K562 (cell line): ENCODE results near the gene MYO1D. TPM values are rescaled to one million over a fixed set of nuclear protein-coding genes. Genes with fewer than 3 reads are reported as not detected.

ENCODE experiments used
- ATAC-seq: fragments of 200-7000 bp; cut with Tn5 transposase; 3 replicates; pipeline ENCODE4 v1.9.1; 2020; ENCODE audit warnings: moderate library complexity
- BruUV-seq: library from RNA; stranded (reverse); fragments of 400-500 nt; replicated peaks from 2 replicates; lab custom pipeline; 2021; lab: Mats Ljungman, UMichigan
- CTCF ChIA-PET: fragments of 300-600 bp; formaldehyde crosslinking; extraction: SDS; loops from one replicate; lab custom pipeline; 2021; ENCODE audit warnings: low intra/inter-chr PET ratio; lab: Yijun Ruan, JAX
- POLR2A ChIA-PET: fragments of 300-600, 350-650 bp; sonication (Branson Sonifier 250); formaldehyde crosslinking; extraction: SDS; loops from one replicate; lab custom pipeline; 2021; ENCODE audit warnings: antibody characterized with exemption, inconsistent platforms; lab: Yijun Ruan, JAX
- DNase-seq, 4 experiments: peaks; one replicate each; pipeline versions ENCODE4 v3.0.0 to v3.0.0-alpha.2; 2011 to 2018; ENCODE audit warnings: low spot score in 3 of 4, mixed read lengths in 3 of 4; ENCODE audit errors: extremely low read depth in 1 of 4
- FAIRE-seq: peaks from 2 replicates; lab custom pipeline; 2011; peaks lifted over from hg19 to GRCh38; lab: Jason Lieb, UNC
- H2AFZ ChIP-seq: 2 replicates; pipeline ENCODE4 v1.6.0; 2011; ENCODE audit warnings: low read depth, low read length, control low read depth, inconsistent platforms
- H3K27ac ChIP-seq: fragments of 200-600 bp; 3 replicates; pipeline ENCODE4 v1.8.0; 2011; ENCODE audit warnings: low read depth, mild to moderate bottlenecking, control low read depth, inconsistent platforms, low read length, moderate library complexity, mixed read lengths; ENCODE audit errors: extremely low read depth
- H3K27me3 ChIP-seq, 2 experiments: fragments of 300-600 bp in 1 of 2; 2 replicates in 1 of 2; 3 replicates in 1 of 2; pipeline versions ENCODE4 v1.6.0 to v1.8.0; 2011; ENCODE audit warnings: inconsistent platforms in 2 of 2, low read length in 2 of 2, mild to moderate bottlenecking in 1 of 2, mixed read lengths in 1 of 2, moderate library complexity in 1 of 2; ENCODE audit not compliant: control insufficient read depth in 2 of 2, insufficient read depth in 2 of 2
- H3K36me3 ChIP-seq: fragments of 300-600 bp; 3 replicates; pipeline ENCODE4 v1.8.0; 2011; ENCODE audit warnings: mild to moderate bottlenecking, low read length, inconsistent platforms; ENCODE audit not compliant: control insufficient read depth, insufficient read depth
- H3K4me1 ChIP-seq, 2 experiments: fragments of 200-600 bp in 1 of 2; replicated peaks in 1 of 2; 2 replicates in 1 of 2; 3 replicates in 1 of 2; pipeline versions ENCODE4 v1.5.1 to v1.8.0; 2011; ENCODE audit warnings: inconsistent platforms in 2 of 2, low read length in 2 of 2, mild to moderate bottlenecking in 1 of 2, mixed read lengths in 1 of 2, moderate library complexity in 1 of 2; ENCODE audit not compliant: control insufficient read depth in 2 of 2, insufficient read depth in 2 of 2
- H3K4me2 ChIP-seq: 2 replicates; pipeline ENCODE4 v1.6.1; 2011; ENCODE audit warnings: low read length, control low read depth, inconsistent platforms, mixed read lengths; ENCODE audit not compliant: insufficient read depth
- H3K4me3 ChIP-seq: fragments of 200-600 bp; sonication (generic), shearing (Covaris generic); 2 replicates; pipeline ENCODE4 v1.5.1; 2016; ENCODE audit warnings: control low read depth, inconsistent platforms
- H3K79me2 ChIP-seq: fragments of 200-600 bp; 3 replicates; pipeline ENCODE4 v1.8.0; 2011; ENCODE audit warnings: low read length, inconsistent platforms; ENCODE audit not compliant: control insufficient read depth, insufficient read depth
- H3K9ac ChIP-seq, 2 experiments: 2 replicates each; pipeline versions ENCODE4 v1.6.0 to v1.6.1; 2011; ENCODE audit warnings: low read depth in 2 of 2, low read length in 2 of 2, control low read depth in 1 of 2, inconsistent platforms in 1 of 2, mild to moderate bottlenecking in 1 of 2, mixed read lengths in 1 of 2; ENCODE audit not compliant: insufficient read depth in 1 of 2
- H3K9me1 ChIP-seq: one replicate; pipeline ENCODE4 v1.6.0; 2011; ENCODE audit warnings: inconsistent platforms, mild to moderate bottlenecking, low read length, moderate library complexity; ENCODE audit not compliant: control insufficient read depth, insufficient read depth
- H3K9me3 ChIP-seq: replicated peaks from 2 replicates; pipeline ENCODE4 v1.5.1; 2011; ENCODE audit warnings: low read depth, low read length, inconsistent platforms; ENCODE audit not compliant: control insufficient read depth, insufficient read depth
- H4K20me1 ChIP-seq: replicated peaks from 2 replicates; pipeline ENCODE4 v1.6.1; 2011; ENCODE audit warnings: low read length, inconsistent platforms, mixed read lengths; ENCODE audit not compliant: control insufficient read depth, insufficient read depth
- BDP1 ChIP-seq: IDR thresholded peaks from 3 replicates; pipeline ENCODE4 v1.6.1; 2011; ENCODE audit not compliant: insufficient read length, insufficient read depth
- HDAC8 ChIP-seq: fragments of 450-650 bp; IDR thresholded peaks from 2 replicates; pipeline ENCODE4 v1.6.1; 2016; ENCODE audit warnings: mild to moderate bottlenecking, missing genetic modification characterization, moderate library complexity, missing compliant biosample characterization
- LEF1 ChIP-seq: fragments of 450-650 bp; IDR thresholded peaks from 2 replicates; pipeline ENCODE4 v1.6.1; 2016; ENCODE audit warnings: mild to moderate bottlenecking
- NELFE ChIP-seq: IDR thresholded peaks from 2 replicates; pipeline ENCODE4 v1.6.1; 2011; ENCODE audit warnings: mild to moderate bottlenecking; ENCODE audit not compliant: insufficient read depth, insufficient read length
- STAT5A ChIP-seq: IDR thresholded peaks from 2 replicates; pipeline ENCODE4 v1.6.1; 2012; ENCODE audit warnings: low read length, inconsistent platforms, borderline replicate concordance
- TAF9B ChIP-seq: fragments of 450-650 bp; IDR thresholded peaks from 2 replicates; pipeline ENCODE4 v1.6.1; 2018; ENCODE audit warnings: mild to moderate bottlenecking; ENCODE audit not compliant: partially characterized antibody
- ZBTB1 ChIP-seq: sonication (generic); formaldehyde crosslinking; IDR thresholded peaks from 2 replicates; pipeline ENCODE4 v1.8.1; 2023; ENCODE audit warnings: missing genetic modification reagents, low read depth, mild to moderate bottlenecking, borderline replicate concordance
- ZNF224 ChIP-seq: sonication (generic); formaldehyde crosslinking; IDR thresholded peaks from 2 replicates; pipeline ENCODE4 v1.8.0; 2022; ENCODE audit warnings: mild to moderate bottlenecking, missing genetic modification reagents
- WGBS: fragments of 100-300 bp; shearing (Covaris generic); methylation state at CpG from one replicate; pipeline ENCODE4 v1.1.6; 2016; ENCODE audit warnings: low coverage, mixed read lengths; ENCODE audit not compliant: insufficient coverage; ENCODE audit errors: missing lambda C conversion rate; 5-methylcytosine and 5-hydroxymethylcytosine counted together
- in situ Hi-C: fragments of 300-500 bp; cut with MboI; formaldehyde crosslinking; loops from 4 replicates; pipeline ENCODE4 v1.15.0; 2018; ENCODE audit warnings: inconsistent platforms, mixed read lengths
- intact Hi-C: fragments of 100-400 bp; cut with micrococcal nuclease; formaldehyde crosslinking; loops from 2 replicates; pipeline ENCODE4 v1.14.2; 2022
- polyA plus RNA-seq, 8 experiments: library from polyadenylated mRNA; depleted of rRNA in 4 of 8; stranded (reverse) in 5 of 8; unstranded in 3 of 8; fragments of >200 nt; fragmentation: Nextera tagmentation in 2 of 8; fragmentation: Illumina TruSeq in 1 of 8; extraction: Ambion mirVana in 2 of 8; extraction: Trizol in 1 of 8; gene quantifications; 2 replicates each; pipeline versions ENCODE4 v1.2.1 to v1.2.3, GENCODE V29; 2011 to 2014; ENCODE audit warnings: inconsistent platforms in 1 of 8, missing spikeins in 1 of 8
- total RNA-seq, 7 experiments: library from RNA; depleted of rRNA in 6 of 7; stranded (reverse); fragments of >200 nt in 6 of 7; fragmentation: Illumina TruSeq in 2 of 7; extraction: Trizol in 2 of 7; gene quantifications; 2 replicates each; pipeline versions ENCODE4 v1.2.1 to v1.2.3, GENCODE V29; 2011 to 2021; ENCODE audit warnings: low replicate concordance in 1 of 7
- TF ChIP-seq, protein P1 (sequence below): fragments of 250-450 bp; sonication (Bioruptor Pico); IDR thresholded peaks from 2 replicates; pipeline ENCODE4 v1.4.0; 2020; ENCODE audit warnings: mild to moderate bottlenecking
- TF ChIP-seq, protein P2 (sequence below): fragments of 250-450 bp; sonication (Bioruptor Pico); IDR thresholded peaks from 2 replicates; pipeline ENCODE4 v1.9.0; 2021; ENCODE audit warnings: mild to moderate bottlenecking, inconsistent platforms
- TF ChIP-seq, protein P3 (sequence below): IDR thresholded peaks from 2 replicates; pipeline ENCODE4 v1.6.1; 2011; ENCODE audit warnings: borderline replicate concordance, low read depth, mild to moderate bottlenecking, moderate library complexity, low read length; ENCODE audit not compliant: insufficient read depth, poor library complexity, severe bottlenecking

The MYO1D gene
- total and polyA plus RNA-seq, 9 of the 15 experiments (the other 6 are each of a cell fraction or from before 2014, with no cell fraction given): 2.1 to 71.2 (median 45.4) TPM

DNA sequence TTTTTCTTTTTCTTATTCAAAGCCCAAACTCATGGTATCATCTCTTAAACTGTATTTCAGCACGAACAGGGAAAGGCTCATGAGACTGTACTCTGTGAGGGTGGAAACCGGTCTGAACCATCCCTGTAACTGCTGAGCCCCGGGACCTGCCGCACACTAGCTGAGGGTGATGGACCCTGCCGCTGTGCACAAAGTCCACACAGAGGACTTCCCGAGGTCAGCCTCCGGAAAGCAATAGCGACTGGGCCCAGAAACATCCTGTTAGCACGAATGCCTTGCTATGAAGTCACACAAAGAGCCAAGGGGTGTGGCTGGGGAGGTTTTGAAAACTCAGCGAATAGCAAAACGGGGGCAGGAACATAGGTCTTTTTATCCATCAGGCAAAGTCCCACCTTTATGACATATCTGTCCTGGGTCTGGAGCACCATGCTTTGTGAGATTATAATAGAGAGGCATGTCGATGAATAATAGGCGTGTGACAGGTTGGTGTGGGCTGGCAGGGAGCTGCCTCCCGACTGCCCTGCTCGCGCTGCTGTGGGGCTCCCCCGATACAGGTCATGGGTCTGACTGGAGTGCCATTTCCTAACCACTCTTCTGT is 356.7 kb downstream of the MYO1D start (continued):
- TF ChIP-seq, protein P1, sequence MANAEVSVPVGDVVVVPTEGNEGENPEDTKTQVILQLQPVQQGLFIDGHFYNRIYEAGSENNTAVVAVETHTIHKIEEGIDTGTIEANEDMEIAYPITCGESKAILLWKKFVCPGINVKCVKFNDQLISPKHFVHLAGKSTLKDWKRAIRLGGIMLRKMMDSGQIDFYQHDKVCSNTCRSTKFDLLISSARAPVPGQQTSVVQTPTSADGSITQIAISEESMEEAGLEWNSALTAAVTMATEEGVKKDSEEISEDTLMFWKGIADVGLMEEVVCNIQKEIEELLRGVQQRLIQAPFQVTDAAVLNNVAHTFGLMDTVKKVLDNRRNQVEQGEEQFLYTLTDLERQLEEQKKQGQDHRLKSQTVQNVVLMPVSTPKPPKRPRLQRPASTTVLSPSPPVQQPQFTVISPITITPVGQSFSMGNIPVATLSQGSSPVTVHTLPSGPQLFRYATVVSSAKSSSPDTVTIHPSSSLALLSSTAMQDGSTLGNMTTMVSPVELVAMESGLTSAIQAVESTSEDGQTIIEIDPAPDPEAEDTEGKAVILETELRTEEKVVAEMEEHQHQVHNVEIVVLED (CRISPR knock-in tag): no peak
- no peak for TF ChIP-seq STAT5A

DNA sequence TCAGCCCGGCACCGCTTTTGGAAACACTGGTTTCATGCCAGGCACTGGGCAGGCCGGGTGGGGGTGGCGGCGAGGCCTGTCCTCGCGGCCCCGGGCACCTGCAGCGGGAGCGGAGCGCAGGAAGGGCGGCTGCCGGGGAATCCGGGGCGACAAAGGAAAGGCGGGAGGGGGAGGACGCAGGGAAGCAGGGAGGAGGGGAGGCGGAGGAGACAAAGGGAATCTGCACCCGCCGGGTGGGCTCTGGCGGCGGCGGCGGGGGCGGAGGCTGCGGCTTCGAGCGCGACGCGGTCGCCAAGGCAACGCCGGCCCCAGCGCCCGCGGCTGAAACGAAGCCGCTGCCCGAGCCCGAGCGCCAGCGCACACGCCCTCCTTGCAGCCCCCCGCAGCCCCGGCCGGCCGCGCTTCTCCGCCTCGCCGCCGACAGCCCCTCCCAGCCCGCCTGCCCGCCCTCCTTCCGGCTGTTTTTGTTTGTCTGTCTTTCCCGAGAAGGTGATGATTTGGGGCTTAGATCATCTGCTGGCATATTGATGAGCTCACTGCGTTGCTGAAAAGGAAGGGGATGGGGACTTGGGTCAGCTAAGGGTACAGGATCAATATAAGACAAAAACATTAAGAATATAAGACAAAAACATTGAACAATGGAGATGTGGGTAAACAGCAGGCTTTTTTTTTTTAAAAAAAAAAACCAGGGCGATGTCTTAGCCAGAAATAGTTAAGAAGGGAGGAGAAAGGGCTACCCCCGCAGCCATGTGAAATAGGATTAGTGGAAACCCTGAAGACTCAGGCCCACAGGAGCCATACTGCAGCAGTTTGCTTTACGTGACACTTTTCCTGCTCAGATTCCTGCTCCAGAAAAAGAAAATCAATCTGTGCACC is 357.5 kb downstream of the MYO1D start:
- BruUV-seq: no TSS peak
- DNase-seq (no peak), FAIRE-seq (no peak), ATAC-seq (no peak)
- Histone ChIP-seq H4K20me1 (no peaks in the 10 kb centered on the region), H3K9me3 (no peaks in the 10 kb centered on the region), H3K27ac (no peak overlapping the region), H3K27me3 (no peaks in the 10 kb centered on the region), H3K36me3 (no peaks in the 10 kb centered on the region), H3K4me3 (no peak overlapping the region), H3K79me2 (no peaks in the 10 kb centered on the region), H3K4me1 (peaks cover 0 to 4% of the 10 kb centered on the region in 2 experiments; a peak in 1 of 5 replicates), H3K9me1 (no peaks in the 10 kb centered on the region), H2AFZ (no peak overlapping the region), H3K9ac (no peak overlapping the region), H3K4me2 (no peak overlapping the region)
- TF ChIP-seq TAF9B: no peak
- TF ChIP-seq BDP1: no peak
- TF ChIP-seq ZBTB1: no peak
- TF ChIP-seq, protein P2, sequence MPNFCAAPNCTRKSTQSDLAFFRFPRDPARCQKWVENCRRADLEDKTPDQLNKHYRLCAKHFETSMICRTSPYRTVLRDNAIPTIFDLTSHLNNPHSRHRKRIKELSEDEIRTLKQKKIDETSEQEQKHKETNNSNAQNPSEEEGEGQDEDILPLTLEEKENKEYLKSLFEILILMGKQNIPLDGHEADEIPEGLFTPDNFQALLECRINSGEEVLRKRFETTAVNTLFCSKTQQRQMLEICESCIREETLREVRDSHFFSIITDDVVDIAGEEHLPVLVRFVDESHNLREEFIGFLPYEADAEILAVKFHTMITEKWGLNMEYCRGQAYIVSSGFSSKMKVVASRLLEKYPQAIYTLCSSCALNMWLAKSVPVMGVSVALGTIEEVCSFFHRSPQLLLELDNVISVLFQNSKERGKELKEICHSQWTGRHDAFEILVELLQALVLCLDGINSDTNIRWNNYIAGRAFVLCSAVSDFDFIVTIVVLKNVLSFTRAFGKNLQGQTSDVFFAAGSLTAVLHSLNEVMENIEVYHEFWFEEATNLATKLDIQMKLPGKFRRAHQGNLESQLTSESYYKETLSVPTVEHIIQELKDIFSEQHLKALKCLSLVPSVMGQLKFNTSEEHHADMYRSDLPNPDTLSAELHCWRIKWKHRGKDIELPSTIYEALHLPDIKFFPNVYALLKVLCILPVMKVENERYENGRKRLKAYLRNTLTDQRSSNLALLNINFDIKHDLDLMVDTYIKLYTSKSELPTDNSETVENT (CRISPR knock-in tag): no peak
- no peak for TF ChIP-seq NELFE
- no peak for TF ChIP-seq ZNF224 (CRISPR knock-in tag)
- no peak for TF ChIP-seq LEF1
- TF ChIP-seq HDAC8 (tag): no peak
- TF ChIP-seq, protein P3, sequence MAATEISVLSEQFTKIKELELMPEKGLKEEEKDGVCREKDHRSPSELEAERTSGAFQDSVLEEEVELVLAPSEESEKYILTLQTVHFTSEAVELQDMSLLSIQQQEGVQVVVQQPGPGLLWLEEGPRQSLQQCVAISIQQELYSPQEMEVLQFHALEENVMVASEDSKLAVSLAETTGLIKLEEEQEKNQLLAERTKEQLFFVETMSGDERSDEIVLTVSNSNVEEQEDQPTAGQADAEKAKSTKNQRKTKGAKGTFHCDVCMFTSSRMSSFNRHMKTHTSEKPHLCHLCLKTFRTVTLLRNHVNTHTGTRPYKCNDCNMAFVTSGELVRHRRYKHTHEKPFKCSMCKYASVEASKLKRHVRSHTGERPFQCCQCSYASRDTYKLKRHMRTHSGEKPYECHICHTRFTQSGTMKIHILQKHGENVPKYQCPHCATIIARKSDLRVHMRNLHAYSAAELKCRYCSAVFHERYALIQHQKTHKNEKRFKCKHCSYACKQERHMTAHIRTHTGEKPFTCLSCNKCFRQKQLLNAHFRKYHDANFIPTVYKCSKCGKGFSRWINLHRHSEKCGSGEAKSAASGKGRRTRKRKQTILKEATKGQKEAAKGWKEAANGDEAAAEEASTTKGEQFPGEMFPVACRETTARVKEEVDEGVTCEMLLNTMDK: no peak
- WGBS: 87% methylated on average over 16 of the region's 61 CpGs
- in situ Hi-C loops (no loop called here), intact Hi-C loops (no loop called here)
- CTCF ChIA-PET: no interaction called here
- POLR2A ChIA-PET: no interaction called here
